ENCODE data around the gene RASGRP3.
A peak's percentile ranks its signal among the peaks of the same experiment; 100 is the strongest.

The RASGRP3 gene

DNA sequence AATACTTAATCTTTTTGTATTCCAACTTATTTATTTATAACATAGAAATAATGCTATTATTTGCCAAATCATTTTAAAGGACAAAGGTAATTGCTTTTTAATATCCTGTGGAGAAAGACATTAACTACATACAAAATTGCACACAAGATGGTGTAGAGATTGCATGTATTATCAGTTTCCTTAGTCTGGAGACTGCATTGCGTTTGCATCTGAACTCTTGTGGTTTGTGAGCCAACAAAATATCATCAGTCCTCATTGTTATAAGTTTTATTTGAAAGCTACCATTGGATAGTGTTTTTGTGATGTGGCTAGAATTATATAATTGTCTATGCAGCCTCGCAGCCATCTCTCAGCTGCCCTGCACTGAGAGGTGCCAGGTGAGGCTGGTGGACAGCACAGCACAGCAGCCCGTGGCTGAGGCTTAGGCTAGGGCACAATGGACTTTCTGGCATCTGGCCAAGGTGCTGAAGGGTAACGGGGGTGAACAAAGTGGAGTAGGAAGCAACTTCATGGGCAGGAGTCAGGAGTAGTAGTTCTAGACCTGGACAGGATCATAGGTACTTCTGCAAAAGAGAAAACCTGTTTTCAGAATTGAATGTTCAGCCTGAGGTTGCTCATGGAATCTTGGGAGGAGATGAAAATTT, 15.1 kb downstream of the RASGRP3 start:
- H3K27ac Mint-ChIP-seq, result no peak overlapping the region
- no peaks in the 10 kb centered on the region for H3K9me3 Mint-ChIP-seq
- no peak overlapping the region for H3K4me3 Mint-ChIP-seq
- no peaks in the 10 kb centered on the region for H3K36me3 Mint-ChIP-seq (ENCODE audit: insufficient read depth)
- peaks cover 0 to 4% of the 10 kb centered on the region in 2 donors for H3K27me3 Mint-ChIP-seq
- peaks cover 20 to 36% of the 10 kb centered on the region in 2 donors for H3K4me1 Mint-ChIP-seq (ENCODE audit: low read depth in 2 of 2)
- DNase-seq, result no peak
- ATAC-seq (replicated peaks), result peak; percentile 39

DNA sequence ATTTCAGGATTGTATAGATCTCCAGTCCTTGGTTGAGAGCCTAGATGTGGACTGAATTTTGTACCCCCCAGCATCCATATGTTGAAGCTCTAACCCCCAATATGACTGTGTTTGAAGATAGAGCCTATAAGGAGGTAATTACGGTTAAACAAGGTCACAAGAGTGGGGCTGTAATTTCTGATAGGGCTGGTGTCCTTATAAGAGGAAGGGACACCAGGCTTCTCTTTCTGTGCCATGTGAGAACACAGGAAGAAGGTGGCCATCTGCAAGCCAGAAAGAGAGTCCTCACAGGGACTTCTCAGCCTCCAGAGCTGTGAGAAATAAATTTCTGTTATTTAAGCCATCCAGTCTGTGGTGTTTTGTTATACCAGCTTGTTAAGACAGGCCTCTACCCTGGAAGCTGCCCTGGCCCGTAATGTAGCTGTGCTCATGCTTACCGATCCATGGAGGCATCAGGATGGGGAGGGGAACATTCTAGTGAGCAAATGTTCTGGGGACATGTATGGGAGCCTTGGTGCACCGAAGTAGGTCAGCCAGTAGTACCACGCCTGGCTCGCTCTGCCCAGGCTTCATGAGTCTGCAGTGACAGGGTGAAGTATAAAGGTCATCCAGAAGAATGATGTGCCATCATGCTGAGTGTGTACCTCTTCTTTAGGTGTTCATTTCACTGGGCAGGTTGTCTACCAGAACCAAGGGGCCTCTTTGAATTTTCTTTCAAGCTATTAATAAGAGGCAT, 16.1 kb downstream of the RASGRP3 start:
- Mint-ChIP-seq H3K4me1 (ENCODE audit: low read depth in 2 of 2) (peaks cover 21 to 37% of the 10 kb centered on the region in 2 donors), H3K4me3 (no peak overlapping the region), H3K36me3 (ENCODE audit: insufficient read depth) (no peaks in the 10 kb centered on the region), H3K27me3 (peaks cover 0 to 4% of the 10 kb centered on the region in 2 donors), H3K27ac (no peak overlapping the region), H3K9me3 (no peaks in the 10 kb centered on the region)
- ATAC-seq (replicated peaks) (no peak), DNase-seq (no peak)

DNA sequence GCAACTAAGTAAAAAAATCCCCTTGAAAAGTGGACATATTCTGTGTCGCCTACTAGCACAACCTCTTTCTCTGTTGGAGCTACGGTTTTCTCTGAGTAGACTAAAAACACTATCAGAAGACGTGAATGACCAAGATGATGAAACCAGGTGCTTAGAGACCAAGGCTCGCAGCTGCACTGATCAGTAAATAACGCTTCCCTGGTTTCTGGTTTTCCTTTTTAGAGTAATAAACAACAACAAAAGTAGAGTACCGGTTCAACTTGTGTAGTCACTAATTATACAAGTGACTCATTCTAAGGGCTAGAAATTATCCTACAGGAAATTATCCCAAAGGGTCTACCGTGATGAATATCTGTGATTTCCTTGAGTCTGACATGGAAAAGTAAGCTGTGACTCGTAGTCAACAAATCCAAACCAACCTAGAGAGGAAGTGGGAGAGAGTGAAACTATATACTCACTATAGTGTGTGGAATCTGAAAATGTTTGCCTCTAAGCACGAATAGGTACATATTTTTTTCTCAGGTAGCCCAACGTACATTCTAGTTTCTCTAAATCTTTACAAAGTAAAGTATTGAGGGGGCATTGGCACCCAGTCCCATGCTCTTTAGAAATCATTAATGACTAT, 17.8 kb downstream of the RASGRP3 start:
- H3K27me3 Mint-ChIP-seq, result peaks cover 0 to 4% of the 10 kb centered on the region in 2 donors
- no peak overlapping the region for H3K4me3 Mint-ChIP-seq
- H3K9me3 Mint-ChIP-seq, result no peaks in the 10 kb centered on the region
- H3K27ac Mint-ChIP-seq, result no peak overlapping the region
- DNase-seq (no peak), ATAC-seq (replicated peaks) (no peak)
- H3K4me1 Mint-ChIP-seq (ENCODE audit: low read depth in 2 of 2), result peaks cover 28 to 42% of the 10 kb centered on the region in 2 donors
- H3K36me3 Mint-ChIP-seq (ENCODE audit: insufficient read depth), result no peaks in the 10 kb centered on the region

DNA sequence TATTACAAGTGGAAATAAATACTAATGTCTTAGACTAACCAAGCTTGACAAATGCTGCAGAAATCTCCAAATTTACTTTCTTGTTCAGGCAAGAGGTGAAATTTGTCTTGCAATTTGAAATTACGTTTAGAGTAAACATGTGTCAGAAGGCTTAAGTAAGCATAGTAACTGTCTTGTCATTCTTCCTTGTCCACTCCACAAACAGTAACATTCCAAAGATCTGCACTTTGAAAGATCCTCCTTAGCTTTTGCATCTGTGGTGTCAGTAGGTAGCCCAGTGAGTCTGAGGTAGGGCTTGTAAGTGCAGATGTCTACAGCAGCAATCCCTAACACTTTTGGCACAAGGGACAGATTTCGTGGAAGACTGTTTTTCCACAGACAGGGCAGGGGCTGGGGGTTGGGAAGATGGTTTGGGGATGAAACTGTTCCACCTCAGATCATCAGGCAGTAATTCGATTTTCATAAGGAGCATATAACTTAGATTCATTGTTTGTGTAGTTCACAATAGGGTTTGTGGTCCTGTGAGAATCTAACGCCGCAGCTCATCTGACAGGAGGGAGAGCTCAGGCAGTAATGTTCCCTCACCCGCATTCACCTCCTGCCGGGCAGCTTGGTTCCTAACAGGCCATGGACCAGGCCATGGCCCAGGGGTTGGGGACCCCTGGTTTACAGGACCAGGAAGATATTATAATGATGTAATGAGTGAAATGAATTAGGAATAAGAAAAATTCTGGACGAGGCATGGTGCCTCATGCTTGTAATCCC, 18.6 kb downstream of the RASGRP3 start:
- ATAC-seq (replicated peaks) (no peak), DNase-seq (no peak)
- Mint-ChIP-seq H3K27me3 (peaks cover 0 to 10% of the 10 kb centered on the region in 2 donors), H3K4me1 (ENCODE audit: low read depth in 2 of 2) (peaks cover 28 to 40% of the 10 kb centered on the region in 2 donors), H3K36me3 (ENCODE audit: insufficient read depth) (peaks cover under 1% of the 10 kb centered on the region), H3K27ac (no peak overlapping the region), H3K4me3 (no peak overlapping the region), H3K9me3 (no peaks in the 10 kb centered on the region)

DNA sequence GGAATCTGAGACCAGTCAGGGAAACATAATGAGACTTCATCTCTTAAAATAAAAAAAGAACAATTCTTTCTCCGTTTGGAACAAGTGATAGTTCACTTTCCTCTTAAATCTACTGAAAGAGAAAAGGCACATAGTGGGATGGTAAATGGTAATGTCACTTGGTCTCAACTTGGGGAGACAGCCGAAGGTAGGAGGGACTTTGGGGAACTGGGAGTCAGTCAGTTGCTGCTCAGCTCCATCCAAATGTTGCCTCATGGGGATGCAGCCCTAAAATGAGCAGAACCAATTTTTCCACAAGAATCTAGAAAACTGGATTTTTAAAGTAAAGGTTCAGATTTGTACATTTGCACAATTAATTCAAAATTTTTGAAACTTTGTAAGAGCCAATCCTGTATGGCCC, 19.2 kb downstream of the RASGRP3 start:
- Mint-ChIP-seq H3K36me3 (ENCODE audit: insufficient read depth) (peaks cover 3% of the 10 kb centered on the region), H3K27ac (no peak overlapping the region), H3K27me3 (peaks cover 5 to 15% of the 10 kb centered on the region in 2 donors), H3K4me1 (ENCODE audit: low read depth in 2 of 2) (peaks cover 26 to 36% of the 10 kb centered on the region in 2 donors), H3K9me3 (no peaks in the 10 kb centered on the region), H3K4me3 (no peak overlapping the region)
- no peak for ATAC-seq (replicated peaks)
- no peak for DNase-seq

GRCh38 chr2:33496150-33496549, 19.7 kb downstream of the RASGRP3 start:
- DNase-seq (no peak), ATAC-seq (replicated peaks) (no peak)
- peaks cover 26 to 36% of the 10 kb centered on the region in 2 donors for H3K4me1 Mint-ChIP-seq (ENCODE audit: low read depth in 2 of 2)
- H3K36me3 Mint-ChIP-seq (ENCODE audit: insufficient read depth), result peaks cover 3% of the 10 kb centered on the region
- H3K27ac Mint-ChIP-seq, result peak overlapping the region in 1 of 2 donors; percentile 49
- H3K4me3 Mint-ChIP-seq, result peak overlapping the region; percentile 58 to 68
- no peaks in the 10 kb centered on the region for H3K9me3 Mint-ChIP-seq
- peaks cover 5 to 15% of the 10 kb centered on the region in 2 donors for H3K27me3 Mint-ChIP-seq

GRCh38 chr2:33496726-33497125, 20.3 kb downstream of the RASGRP3 start:
- no peaks in the 10 kb centered on the region for H3K9me3 Mint-ChIP-seq
- ATAC-seq (replicated peaks) (peak; percentile 16), DNase-seq (no peak)
- H3K27me3 Mint-ChIP-seq, result peaks cover 5 to 15% of the 10 kb centered on the region in 2 donors
- H3K27ac Mint-ChIP-seq, result peak overlapping the region in 1 of 2 donors; percentile 49
- peak overlapping the region; percentile 58 to 68 for H3K4me3 Mint-ChIP-seq
- H3K36me3 Mint-ChIP-seq (ENCODE audit: insufficient read depth), result peaks cover 3% of the 10 kb centered on the region
- H3K4me1 Mint-ChIP-seq (ENCODE audit: low read depth in 2 of 2), result peaks cover 23 to 35% of the 10 kb centered on the region in 2 donors

GRCh38 chr2:33497221-33497650, 20.8 kb downstream of the RASGRP3 start:
- H3K27ac Mint-ChIP-seq, result no peak overlapping the region
- peaks cover 22 to 36% of the 10 kb centered on the region in 2 donors for H3K4me1 Mint-ChIP-seq (ENCODE audit: low read depth in 2 of 2)
- peak; percentile 91 for ATAC-seq (replicated peaks)
- DNase-seq, result no peak
- peaks cover 5 to 15% of the 10 kb centered on the region in 2 donors for H3K27me3 Mint-ChIP-seq
- peaks cover 3% of the 10 kb centered on the region for H3K36me3 Mint-ChIP-seq (ENCODE audit: insufficient read depth)
- H3K4me3 Mint-ChIP-seq, result peak overlapping the region; percentile 9 to 19
- H3K9me3 Mint-ChIP-seq, result no peaks in the 10 kb centered on the region

GRCh38 chr2:33498291-33498956, 22.0 kb downstream of the RASGRP3 start:
- peak; percentile 19 for ATAC-seq (replicated peaks)
- H3K27me3 Mint-ChIP-seq, result peaks cover 5 to 15% of the 10 kb centered on the region in 2 donors
- peaks cover 18 to 36% of the 10 kb centered on the region in 2 donors for H3K4me1 Mint-ChIP-seq (ENCODE audit: low read depth in 2 of 2)
- H3K27ac Mint-ChIP-seq, result peak overlapping the region in 1 of 2 donors; percentile 81
- peak overlapping the region; percentile 6 to 26 for H3K4me3 Mint-ChIP-seq
- no peak for DNase-seq
- H3K9me3 Mint-ChIP-seq, result no peaks in the 10 kb centered on the region
- H3K36me3 Mint-ChIP-seq (ENCODE audit: insufficient read depth), result peaks cover 3% of the 10 kb centered on the region

- Mint-ChIP-seq H3K9me3 (no peaks in the 10 kb centered on the region), H3K36me3 (ENCODE audit: insufficient read depth) (peaks cover 3% of the 10 kb centered on the region), H3K27me3 (peaks cover 5 to 10% of the 10 kb centered on the region in 2 donors), H3K4me1 (ENCODE audit: low read depth in 2 of 2) (peaks cover 16 to 29% of the 10 kb centered on the region in 2 donors), H3K27ac (no peak overlapping the region), H3K4me3 (no peak overlapping the region)
- no peak for ATAC-seq (replicated peaks)
- no peak for DNase-seq
Observed at GRCh38 chr2:33500177-33500576, 23.7 kb downstream of the RASGRP3 start.

DNA sequence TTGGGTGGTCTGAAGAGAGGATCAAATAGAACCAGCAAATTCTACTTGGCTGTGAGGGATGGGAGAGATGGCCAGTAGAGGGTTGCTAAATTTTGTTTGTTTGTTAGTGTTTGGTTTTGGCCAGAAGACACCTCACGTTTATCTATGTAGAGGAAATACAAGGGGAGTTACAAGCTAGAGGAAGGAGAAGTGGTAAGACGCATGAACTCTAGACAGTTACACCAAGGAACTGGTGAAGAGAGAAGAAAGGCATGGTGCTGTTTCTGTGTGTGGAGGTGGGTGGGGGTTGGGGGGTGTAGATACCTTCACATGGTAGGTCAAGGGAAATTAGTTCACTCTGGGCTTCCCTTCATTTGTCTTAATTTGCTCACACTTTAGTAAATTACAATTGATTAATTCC, 25.6 kb downstream of the RASGRP3 start:
- Mint-ChIP-seq H3K9me3 (no peaks in the 10 kb centered on the region), H3K27me3 (peaks cover 5 to 10% of the 10 kb centered on the region in 2 donors), H3K4me1 (ENCODE audit: low read depth in 2 of 2) (peaks cover 7 to 15% of the 10 kb centered on the region in 2 donors), H3K4me3 (no peak overlapping the region), H3K36me3 (ENCODE audit: insufficient read depth) (peaks cover 3% of the 10 kb centered on the region), H3K27ac (no peak overlapping the region)
- DNase-seq, result no peak
- ATAC-seq (replicated peaks), result no peak

DNA sequence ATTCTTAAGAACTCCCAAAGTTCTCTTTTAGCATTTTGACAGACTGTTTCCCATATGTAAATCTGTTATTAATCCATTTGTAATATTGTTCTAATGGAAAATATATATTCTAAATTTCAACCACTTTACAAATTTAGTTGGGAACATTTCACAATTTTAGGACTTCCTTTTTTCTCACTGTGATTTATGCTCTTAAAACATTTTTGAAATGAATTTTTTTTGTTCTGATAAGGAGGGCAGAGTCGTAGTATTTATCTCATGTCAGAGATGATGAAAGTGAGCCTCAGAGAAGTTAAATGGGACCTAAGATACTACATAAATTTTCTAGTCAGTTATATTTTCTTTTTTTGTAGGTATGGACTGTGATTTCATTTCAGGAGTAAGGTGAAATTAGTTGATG, 26.6 kb downstream of the RASGRP3 start:
- H3K27ac Mint-ChIP-seq, result no peak overlapping the region
- H3K9me3 Mint-ChIP-seq, result no peaks in the 10 kb centered on the region
- DNase-seq, result no peak
- peaks cover 5 to 11% of the 10 kb centered on the region in 2 donors for H3K4me1 Mint-ChIP-seq (ENCODE audit: low read depth in 2 of 2)
- H3K27me3 Mint-ChIP-seq, result peaks cover 5 to 10% of the 10 kb centered on the region in 2 donors
- no peak overlapping the region for H3K4me3 Mint-ChIP-seq
- ATAC-seq (replicated peaks), result no peak
- peaks cover 3% of the 10 kb centered on the region for H3K36me3 Mint-ChIP-seq (ENCODE audit: insufficient read depth)

All from effector memory CD8-positive, alpha-beta T cell (primary cell).